Measurements from ENCODE around the gene SSBP2. TPM values are rescaled to one million over a fixed set of nuclear protein-coding genes. Genes with fewer than 3 reads are reported as not detected.

SSBP2 gene
- total RNA-seq, 1 donor from 2014 or later: 7.9 TPM

GRCh38 chr5:81450940-81451339 is 300.0 kb downstream of the SSBP2 start:
- DNase-seq (ENCODE audit: low read depth) (peak; percentile 84), FAIRE-seq (no peak)
- no peaks in the 10 kb centered on the region for H3K27me3 ChIP-seq (ENCODE audit: control insufficient read depth, insufficient read depth, low read length)
- no peaks in the 10 kb centered on the region for H3K36me3 ChIP-seq (ENCODE audit: control insufficient read depth, insufficient read depth, low read length)
- H3K4me3 ChIP-seq (ENCODE audit: low read depth, low read length): no peak overlapping the region
- TF ChIP-seq CTCF (IDR thresholded peaks at IDR 0.05; ENCODE audit: insufficient read depth, low read length, severe bottlenecking): no peak

- no peak for TF ChIP-seq CTCF (IDR thresholded peaks at IDR 0.05; ENCODE audit: insufficient read depth, low read length, severe bottlenecking)
- Histone ChIP-seq H3K4me3 (ENCODE audit: low read depth, low read length) (no peak overlapping the region), H3K36me3 (ENCODE audit: control insufficient read depth, insufficient read depth, low read length) (no peaks in the 10 kb centered on the region), H3K27me3 (ENCODE audit: control insufficient read depth, insufficient read depth, low read length) (no peaks in the 10 kb centered on the region)
- DNase-seq (ENCODE audit: low read depth): no peak
- FAIRE-seq: no peak
Measured at GRCh38 chr5:81435023-81435422, 315.9 kb downstream of the SSBP2 start.

GRCh38 chr5:81429985-81430384 is 320.9 kb downstream of the SSBP2 start:
- H3K36me3 ChIP-seq (ENCODE audit: control insufficient read depth, insufficient read depth, low read length): no peaks in the 10 kb centered on the region
- no peaks in the 10 kb centered on the region for H3K27me3 ChIP-seq (ENCODE audit: control insufficient read depth, insufficient read depth, low read length)
- FAIRE-seq (no peak), DNase-seq (ENCODE audit: low read depth) (no peak)
- no peak for TF ChIP-seq CTCF (IDR thresholded peaks at IDR 0.05; ENCODE audit: insufficient read depth, low read length, severe bottlenecking)
- H3K4me3 ChIP-seq (ENCODE audit: low read depth, low read length): no peak overlapping the region

- FAIRE-seq: no peak
Measured at GRCh38 chr5:81429363-81429762, 321.5 kb downstream of the SSBP2 start.

GRCh38 chr5:81428861-81429260 is 322.0 kb downstream of the SSBP2 start:
- peak; percentile 36 for DNase-seq (ENCODE audit: low read depth)
- TF ChIP-seq CTCF (IDR thresholded peaks at IDR 0.05; ENCODE audit: insufficient read depth, low read length, severe bottlenecking): no peak
- FAIRE-seq: no peak
- H3K36me3 ChIP-seq (ENCODE audit: control insufficient read depth, insufficient read depth, low read length): no peaks in the 10 kb centered on the region
- H3K4me3 ChIP-seq (ENCODE audit: low read depth, low read length): no peak overlapping the region
- no peaks in the 10 kb centered on the region for H3K27me3 ChIP-seq (ENCODE audit: control insufficient read depth, insufficient read depth, low read length)

More at GRCh38 chr5:81429363-81429762, 321.5 kb downstream of the SSBP2 start:
- no peak for DNase-seq (ENCODE audit: low read depth)
- TF ChIP-seq CTCF (IDR thresholded peaks at IDR 0.05; ENCODE audit: insufficient read depth, low read length, severe bottlenecking): no peak
- no peak overlapping the region for H3K4me3 ChIP-seq (ENCODE audit: low read depth, low read length)
- H3K36me3 ChIP-seq (ENCODE audit: control insufficient read depth, insufficient read depth, low read length): no peaks in the 10 kb centered on the region
- H3K27me3 ChIP-seq (ENCODE audit: control insufficient read depth, insufficient read depth, low read length): no peaks in the 10 kb centered on the region

- no peak overlapping the region for H3K4me3 ChIP-seq (ENCODE audit: low read depth, low read length)
- DNase-seq (ENCODE audit: low read depth) (no peak), FAIRE-seq (no peak)
- TF ChIP-seq CTCF (IDR thresholded peaks at IDR 0.05; ENCODE audit: insufficient read depth, low read length, severe bottlenecking): no peak
- H3K27me3 ChIP-seq (ENCODE audit: control insufficient read depth, insufficient read depth, low read length): no peaks in the 10 kb centered on the region
- no peaks in the 10 kb centered on the region for H3K36me3 ChIP-seq (ENCODE audit: control insufficient read depth, insufficient read depth, low read length)
Measured at GRCh38 chr5:81428446-81428845, 322.5 kb downstream of the SSBP2 start.
